WI38 (cell line): ENCODE results near the gene RNF144B.
"Not testable (repeated sequence)": the region's sequence is repeated elsewhere in the genome, so short reads cannot be mapped to it uniquely, and the experiment has no call there.

Experiments
- H3K4me3 ChIP-seq: 2 replicates; pipeline ENCODE4 v1.5.1; 2011; ENCODE audit warnings: low read depth, mild to moderate bottlenecking, control low read depth, low read length
- TF ChIP-seq, protein P1 (sequence below): IDR thresholded peaks from 2 replicates; pipeline ENCODE4 v1.5.1; 2012; ENCODE audit warnings: low read depth, mild to moderate bottlenecking, control low read depth, low read length

RNF144B gene

DNA sequence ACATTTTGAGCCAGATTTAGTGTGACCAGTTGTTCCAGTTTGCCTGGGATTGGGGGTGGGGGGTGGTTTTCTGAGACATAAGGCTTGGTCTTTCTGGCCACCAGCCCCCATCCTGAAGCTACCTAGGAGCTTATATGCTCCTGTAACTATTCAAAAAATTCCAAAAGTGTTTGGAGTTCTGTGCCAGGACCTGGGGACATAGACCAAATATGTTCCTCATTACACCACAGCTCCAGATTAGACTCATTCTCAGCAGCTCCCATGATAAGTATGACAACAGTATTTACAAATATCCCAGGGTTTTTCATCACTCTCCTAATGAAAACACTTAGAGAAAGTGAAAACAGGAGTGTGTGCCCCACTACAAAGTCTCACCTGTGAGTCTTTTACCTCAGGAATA is 37.8 kb upstream of the RNF144B start:
- H3K4me3 ChIP-seq = no peak overlapping the region
- TF ChIP-seq, protein P1, sequence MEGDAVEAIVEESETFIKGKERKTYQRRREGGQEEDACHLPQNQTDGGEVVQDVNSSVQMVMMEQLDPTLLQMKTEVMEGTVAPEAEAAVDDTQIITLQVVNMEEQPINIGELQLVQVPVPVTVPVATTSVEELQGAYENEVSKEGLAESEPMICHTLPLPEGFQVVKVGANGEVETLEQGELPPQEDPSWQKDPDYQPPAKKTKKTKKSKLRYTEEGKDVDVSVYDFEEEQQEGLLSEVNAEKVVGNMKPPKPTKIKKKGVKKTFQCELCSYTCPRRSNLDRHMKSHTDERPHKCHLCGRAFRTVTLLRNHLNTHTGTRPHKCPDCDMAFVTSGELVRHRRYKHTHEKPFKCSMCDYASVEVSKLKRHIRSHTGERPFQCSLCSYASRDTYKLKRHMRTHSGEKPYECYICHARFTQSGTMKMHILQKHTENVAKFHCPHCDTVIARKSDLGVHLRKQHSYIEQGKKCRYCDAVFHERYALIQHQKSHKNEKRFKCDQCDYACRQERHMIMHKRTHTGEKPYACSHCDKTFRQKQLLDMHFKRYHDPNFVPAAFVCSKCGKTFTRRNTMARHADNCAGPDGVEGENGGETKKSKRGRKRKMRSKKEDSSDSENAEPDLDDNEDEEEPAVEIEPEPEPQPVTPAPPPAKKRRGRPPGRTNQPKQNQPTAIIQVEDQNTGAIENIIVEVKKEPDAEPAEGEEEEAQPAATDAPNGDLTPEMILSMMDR = no peak

DNA sequence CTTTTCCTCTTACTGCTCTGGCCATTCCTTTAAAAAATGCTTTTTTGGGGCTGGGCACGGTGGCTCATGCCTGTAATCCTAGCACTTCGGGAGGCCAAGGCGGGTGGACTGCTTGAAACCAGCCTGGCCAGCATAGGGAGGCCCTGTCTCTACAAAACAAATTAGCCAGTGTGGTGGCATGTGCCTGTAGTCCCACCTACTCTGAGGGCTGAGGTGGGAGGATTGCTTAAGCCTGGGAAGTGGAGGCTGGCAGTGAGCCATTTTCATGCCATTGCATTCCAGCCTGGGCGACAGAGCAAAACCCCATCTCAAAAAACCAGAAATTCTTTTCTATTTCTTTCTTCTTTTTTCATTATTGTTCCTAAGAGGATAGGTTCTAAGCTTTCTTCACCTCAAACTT is 36.9 kb upstream of the RNF144B start:
- TF ChIP-seq, protein P1 = no peak

DNA sequence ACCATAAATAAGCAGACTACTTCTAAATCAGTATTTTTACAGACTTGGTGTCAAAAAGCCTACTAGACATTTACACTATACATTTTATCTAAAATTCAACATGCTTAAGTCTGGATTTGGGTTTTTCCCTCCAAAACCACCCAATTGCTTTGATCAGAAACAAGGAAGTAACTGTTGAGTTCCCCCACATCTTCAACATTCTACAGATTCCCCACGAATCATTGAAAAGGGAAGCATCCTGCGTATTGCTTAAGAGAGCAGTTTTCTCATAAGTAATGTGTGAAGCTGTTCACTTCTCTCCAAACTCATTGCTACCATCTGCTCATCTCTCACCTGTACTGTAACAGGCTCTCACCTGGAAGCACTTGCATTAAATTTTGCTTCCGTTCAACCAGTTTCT is 36.4 kb upstream of the RNF144B start:
- TF ChIP-seq, protein P1 = no peak

More for the DNA sequence above, 36.9 kb upstream of the RNF144B start:
- no peak overlapping the region for H3K4me3 ChIP-seq

DNA sequence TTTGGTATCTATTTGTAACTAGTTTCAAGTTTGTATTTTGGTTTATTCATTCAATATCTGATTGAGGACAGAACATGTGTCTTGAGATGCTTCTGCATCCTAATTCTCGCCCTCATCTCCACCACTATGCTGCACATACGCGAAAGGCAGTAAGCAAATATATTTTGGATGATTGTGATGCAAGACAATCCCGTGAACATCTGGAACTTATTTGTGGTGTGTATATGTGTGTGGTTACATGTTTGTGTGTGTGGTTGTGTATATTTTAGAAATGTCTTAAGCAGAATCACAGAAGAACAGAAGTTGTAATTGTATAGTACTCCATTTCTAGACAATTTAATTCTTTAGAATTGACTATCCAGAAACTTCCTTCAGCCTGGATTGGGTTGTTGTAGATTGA is 35.1 kb upstream of the RNF144B start:
- TF ChIP-seq, protein P1 = no peak

More for the DNA sequence above, 36.4 kb upstream of the RNF144B start:
- no peak overlapping the region for H3K4me3 ChIP-seq

DNA sequence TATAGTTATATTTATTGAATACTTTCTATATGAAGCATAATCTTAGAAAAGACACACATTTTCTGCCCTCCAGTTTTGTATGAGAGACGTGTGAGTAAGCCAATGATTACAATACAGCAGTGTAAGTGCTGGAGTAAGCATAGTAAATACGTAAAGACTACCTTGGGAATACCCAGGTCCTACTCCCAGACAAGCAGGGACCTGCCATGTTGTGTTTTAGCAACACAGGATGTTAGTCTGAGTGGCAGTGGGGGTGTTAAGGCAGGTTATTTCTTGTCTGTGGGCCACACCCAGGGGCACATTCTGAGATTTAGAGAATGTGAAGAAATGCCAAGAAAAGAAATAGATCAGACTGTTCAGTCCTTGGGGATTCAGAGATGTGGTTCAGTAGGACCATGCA is 34.3 kb upstream of the RNF144B start:
- TF ChIP-seq, protein P1 = no peak
- no peak overlapping the region for H3K4me3 ChIP-seq

More for the DNA sequence above, 35.1 kb upstream of the RNF144B start:
- no peak overlapping the region for H3K4me3 ChIP-seq

DNA sequence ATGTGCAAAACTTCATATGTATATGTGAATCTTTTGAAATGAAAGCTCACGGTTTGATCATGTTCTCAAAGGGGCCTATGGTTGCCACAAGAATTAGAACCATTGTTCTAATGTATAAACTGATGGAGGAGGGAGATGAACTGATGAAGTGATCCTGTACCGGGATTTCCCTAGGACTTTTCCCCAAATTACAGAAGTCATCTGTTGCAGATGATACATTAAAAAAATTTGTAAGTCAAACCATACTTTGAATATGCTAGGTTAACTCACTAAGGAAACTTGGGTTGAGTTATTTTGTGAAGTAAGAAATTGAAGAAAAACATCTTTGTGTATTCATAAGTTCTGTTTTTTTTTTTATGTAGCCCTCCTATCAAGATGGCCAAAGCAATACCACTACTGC is 33.9 kb upstream of the RNF144B start:
- TF ChIP-seq, protein P1 = no peak
- no peak overlapping the region for H3K4me3 ChIP-seq

DNA sequence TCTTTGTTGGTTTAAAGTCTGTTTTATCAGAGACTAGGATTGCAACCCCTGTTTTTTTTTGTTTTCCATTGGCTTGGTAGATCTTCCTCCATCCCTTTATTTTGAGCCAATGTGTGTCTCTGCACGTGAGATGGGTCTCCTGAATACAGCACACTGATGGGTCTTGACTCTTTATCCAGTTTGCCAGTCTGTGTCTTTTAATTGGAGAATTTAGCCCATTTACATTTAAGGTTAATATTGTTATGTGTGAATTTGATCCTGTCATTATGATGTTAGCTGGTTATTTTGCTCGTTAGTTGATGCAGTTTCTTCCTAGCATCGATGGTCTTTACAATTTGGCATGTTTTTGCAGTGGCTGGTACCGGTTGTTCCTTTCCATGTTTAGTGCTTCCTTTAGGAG is 29.6 kb upstream of the RNF144B start:
- not testable (repeated sequence) for H3K4me3 ChIP-seq

DNA sequence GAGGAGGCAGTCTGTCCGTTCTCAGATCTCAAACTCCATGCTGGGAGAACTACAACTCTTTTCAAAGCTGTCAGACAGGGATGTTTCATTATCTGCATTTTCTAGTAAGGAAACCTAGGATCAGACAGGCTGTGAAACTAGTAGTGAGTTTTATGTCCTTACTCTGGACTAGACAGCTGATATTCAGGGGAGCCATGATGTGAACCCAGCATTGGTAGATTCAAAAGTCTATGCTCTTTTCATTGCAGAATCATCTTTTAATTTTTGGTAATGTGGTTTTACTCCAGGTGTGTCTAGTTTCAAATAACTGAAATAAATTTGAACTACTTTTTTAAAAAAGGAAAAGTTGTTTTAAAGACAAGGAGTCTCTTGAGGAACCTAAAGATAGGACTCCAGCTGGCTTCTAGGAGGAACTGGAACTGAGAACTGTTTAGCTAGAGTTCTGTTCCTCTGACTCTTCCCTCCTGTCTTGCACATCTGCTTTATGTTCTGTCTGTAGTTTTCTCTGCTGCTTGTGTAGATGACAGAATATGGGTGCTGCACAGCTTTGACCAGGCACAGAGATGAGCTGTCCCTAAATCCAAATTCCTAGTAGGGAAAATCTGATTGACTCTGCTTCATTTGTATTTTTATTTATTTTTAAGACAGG is 27.8 kb upstream of the RNF144B start:
- no peak overlapping the region for H3K4me3 ChIP-seq
- TF ChIP-seq, protein P1 = no peak
